Neural progenitor cell (in vitro differentiated cells): ENCODE data around the gene CRHR1. TPM values are rescaled to one million over a fixed set of nuclear protein-coding genes. Genes with fewer than 3 reads are reported as not detected.

Source experiments
- DNase-seq: peaks from one replicate; pipeline ENCODE4 v3.0.0-alpha.2; 2016; ENCODE audit warnings: low spot score
- H2AFZ ChIP-seq: fragments of 200-600 bp; sonication (generic); replicated peaks from 2 replicates; pipeline ENCODE4 v1.6.1; 2016; ENCODE audit warnings: antibody characterized with exemption
- H3F3A ChIP-seq: fragments of 200-600 bp; sonication (generic); 2 replicates; pipeline ENCODE4 v1.6.1; 2016; ENCODE audit warnings: antibody characterized with exemption, low read depth
- H3K27ac ChIP-seq: fragments of 200-600 bp; sonication (generic); 2 replicates; pipeline ENCODE4 v1.5.1; 2016; ENCODE audit warnings: mild to moderate bottlenecking
- H3K27me3 ChIP-seq: fragments of 200-600 bp; sonication (generic); 2 replicates; pipeline ENCODE4 v1.6.1; 2016; ENCODE audit warnings: mild to moderate bottlenecking, moderate library complexity
- H3K36me3 ChIP-seq: fragments of 200-600 bp; sonication (generic); 2 replicates; pipeline ENCODE4 v1.5.1; 2016
- H3K4me1 ChIP-seq: fragments of 200-600 bp; sonication (generic); 2 replicates; pipeline ENCODE4 v1.6.1; 2016; ENCODE audit warnings: mixed run types
- H3K4me2 ChIP-seq: fragments of 200-600 bp; sonication (generic); 2 replicates; pipeline ENCODE4 v1.6.1; 2016
- H3K4me3 ChIP-seq: fragments of 200-600 bp; sonication (generic); 2 replicates; pipeline ENCODE4 v1.5.1; 2016
- H3K79me2 ChIP-seq: fragments of 200-600 bp; sonication (generic); 2 replicates; pipeline ENCODE4 v1.6.1; 2016; ENCODE audit warnings: low read depth
- H3K9ac ChIP-seq: fragments of 200-600 bp; sonication (generic); 2 replicates; pipeline ENCODE4 v1.6.1; 2016
- H3K9me3 ChIP-seq: fragments of 200-600 bp; sonication (generic); 2 replicates; pipeline ENCODE4 v1.5.1; 2016; ENCODE audit warnings: low read depth
- H4K20me1 ChIP-seq: fragments of 200-600 bp; sonication (generic); 2 replicates; pipeline ENCODE4 v1.6.1; 2016; ENCODE audit warnings: low read depth
- H3K27ac Mint-ChIP-seq: 3 replicates; pipeline ENCODE4 v1.8.0; 2021; ENCODE audit warnings: mixed read lengths
- H3K27me3 Mint-ChIP-seq: 2 replicates; pipeline ENCODE4 v1.8.0; 2022; ENCODE audit warnings: low read depth, mild to moderate bottlenecking, inconsistent platforms, moderate library complexity, mixed read lengths; ENCODE audit not compliant: insufficient read depth
- H3K36me3 Mint-ChIP-seq: 3 replicates; pipeline ENCODE4 v1.8.0; 2021; ENCODE audit warnings: mixed read lengths
- H3K4me1 Mint-ChIP-seq: 3 replicates; pipeline ENCODE4 v1.8.0; 2021; ENCODE audit warnings: mixed read lengths
- H3K4me3 Mint-ChIP-seq: 3 replicates; pipeline ENCODE4 v1.8.0; 2021; ENCODE audit warnings: mild to moderate bottlenecking, moderate library complexity, mixed read lengths
- H3K9me3 Mint-ChIP-seq: 3 replicates; pipeline ENCODE4 v1.8.0; 2020; ENCODE audit warnings: mixed read lengths
- CTCF ChIP-seq: fragments of 200-600 bp; sonication (generic); IDR thresholded peaks from 2 replicates; pipeline ENCODE4 v1.5.1; 2017; ENCODE audit warnings: antibody characterized with exemption, mild to moderate bottlenecking
- EZH2 ChIP-seq: fragments of 200-600 bp; sonication (generic); IDR thresholded peaks from 2 replicates; pipeline ENCODE4 v1.6.1; 2017; ENCODE audit warnings: antibody characterized with exemption, mild to moderate bottlenecking, moderate library complexity
- EZH2phosphoT487 ChIP-seq: fragments of 200-600 bp; sonication (generic); IDR thresholded peaks from 2 replicates; pipeline ENCODE4 v1.6.1; 2017; ENCODE audit warnings: antibody characterized with exemption
- total RNA-seq: library from RNA; depleted of rRNA; stranded (reverse); fragments of >200 nt; gene quantifications from 2 replicates; pipeline ENCODE4 v1.2.3, GENCODE V29; 2015; ENCODE audit warnings: low replicate concordance

The CRHR1 gene
- total RNA-seq, 1 donor from 2014 or later = 3.4 TPM

GRCh38 chr17:45794840-45795239 lies 10.7 kb downstream of the CRHR1 start:
- peak; percentile 56 for DNase-seq
- no peak overlapping the region for H3K27ac Mint-ChIP-seq
- no peak overlapping the region for H3K9ac ChIP-seq

GRCh38 chr17:45800816-45801215 lies 16.7 kb downstream of the CRHR1 start:
- Mint-ChIP-seq H3K9me3 (no peaks in the 10 kb centered on the region), H3K4me1 (peaks cover 15% of the 10 kb centered on the region), H3K4me3 (no peak overlapping the region), H3K36me3 (no peaks in the 10 kb centered on the region), H3K27ac (no peak overlapping the region), H3K27me3 (peaks cover 21% of the 10 kb centered on the region)
- no peaks in the 10 kb centered on the region for H4K20me1 ChIP-seq
- no peak overlapping the region for H3K4me3 ChIP-seq
- no peak overlapping the region for H3K27ac ChIP-seq
- no peak for TF ChIP-seq CTCF
- no peak for TF ChIP-seq EZH2phosphoT487
- TF ChIP-seq EZH2 = no peak
- no peak overlapping the region for H2AFZ ChIP-seq
- no peak overlapping the region for H3K4me2 ChIP-seq
- H3K4me1 ChIP-seq = peaks cover 4% of the 10 kb centered on the region
- no peak overlapping the region for H3K9ac ChIP-seq
- no peaks in the 10 kb centered on the region for H3K79me2 ChIP-seq
- H3K9me3 ChIP-seq = no peaks in the 10 kb centered on the region
- H3K27me3 ChIP-seq = no peaks in the 10 kb centered on the region
- H3F3A ChIP-seq = no peaks in the 10 kb centered on the region
- no peaks in the 10 kb centered on the region for H3K36me3 ChIP-seq
- DNase-seq = no peak

More at GRCh38 chr17:45794840-45795239, 10.7 kb downstream of the CRHR1 start:
- H3F3A ChIP-seq = no peaks in the 10 kb centered on the region
- H4K20me1 ChIP-seq = no peaks in the 10 kb centered on the region
- H2AFZ ChIP-seq = no peak overlapping the region
- H3K4me3 Mint-ChIP-seq = no peak overlapping the region
- H3K36me3 ChIP-seq = no peaks in the 10 kb centered on the region
- peaks cover 26% of the 10 kb centered on the region for H3K27me3 ChIP-seq
- TF ChIP-seq EZH2phosphoT487 (no peak), CTCF (peak; percentile 33)
- no peak overlapping the region for H3K27ac ChIP-seq
- H3K4me2 ChIP-seq = no peak overlapping the region
- no peak overlapping the region for H3K4me3 ChIP-seq
- H3K4me1 Mint-ChIP-seq = peaks cover 14% of the 10 kb centered on the region
- no peaks in the 10 kb centered on the region for H3K36me3 Mint-ChIP-seq
- peaks cover 12% of the 10 kb centered on the region for H3K27me3 Mint-ChIP-seq
- H3K4me1 ChIP-seq = peaks cover 12% of the 10 kb centered on the region
- no peaks in the 10 kb centered on the region for H3K9me3 ChIP-seq
- H3K9me3 Mint-ChIP-seq = no peaks in the 10 kb centered on the region
- H3K79me2 ChIP-seq = no peaks in the 10 kb centered on the region

GRCh38 chr17:45801421-45801820 lies 17.3 kb downstream of the CRHR1 start:
- Histone ChIP-seq H3K9me3 (no peaks in the 10 kb centered on the region), H3K27me3 (no peaks in the 10 kb centered on the region)

More at GRCh38 chr17:45801421-45801820, 17.3 kb downstream of the CRHR1 start:
- H3K36me3 ChIP-seq = no peaks in the 10 kb centered on the region
- TF ChIP-seq EZH2phosphoT487 = no peak
- no peak for TF ChIP-seq CTCF
- no peak for TF ChIP-seq EZH2
- no peak overlapping the region for H3K9ac ChIP-seq
- H3K4me1 ChIP-seq = no peaks in the 10 kb centered on the region
- no peaks in the 10 kb centered on the region for H3K79me2 ChIP-seq
- no peak for DNase-seq
- Mint-ChIP-seq H3K4me1 (peaks cover 13% of the 10 kb centered on the region), H3K4me3 (no peak overlapping the region), H3K9me3 (no peaks in the 10 kb centered on the region), H3K36me3 (no peaks in the 10 kb centered on the region), H3K27ac (no peak overlapping the region), H3K27me3 (peaks cover 21% of the 10 kb centered on the region)
- H3K27ac ChIP-seq = no peak overlapping the region
- H4K20me1 ChIP-seq = no peaks in the 10 kb centered on the region
- H3K4me3 ChIP-seq = no peak overlapping the region
- no peak overlapping the region for H2AFZ ChIP-seq
- H3F3A ChIP-seq = no peaks in the 10 kb centered on the region
- H3K4me2 ChIP-seq = no peak overlapping the region
